GM12801 (cell line): Measurements from ENCODE around the gene APRT.

ENCODE experiments used
- TF ChIP-seq, protein P1 (sequence below): IDR thresholded peaks from one replicate; pipeline ENCODE4 v1.5.1; 2011; ENCODE audit warnings: control low read depth; ENCODE audit not compliant: insufficient read length; ENCODE audit errors: extremely low read depth

APRT gene

DNA sequence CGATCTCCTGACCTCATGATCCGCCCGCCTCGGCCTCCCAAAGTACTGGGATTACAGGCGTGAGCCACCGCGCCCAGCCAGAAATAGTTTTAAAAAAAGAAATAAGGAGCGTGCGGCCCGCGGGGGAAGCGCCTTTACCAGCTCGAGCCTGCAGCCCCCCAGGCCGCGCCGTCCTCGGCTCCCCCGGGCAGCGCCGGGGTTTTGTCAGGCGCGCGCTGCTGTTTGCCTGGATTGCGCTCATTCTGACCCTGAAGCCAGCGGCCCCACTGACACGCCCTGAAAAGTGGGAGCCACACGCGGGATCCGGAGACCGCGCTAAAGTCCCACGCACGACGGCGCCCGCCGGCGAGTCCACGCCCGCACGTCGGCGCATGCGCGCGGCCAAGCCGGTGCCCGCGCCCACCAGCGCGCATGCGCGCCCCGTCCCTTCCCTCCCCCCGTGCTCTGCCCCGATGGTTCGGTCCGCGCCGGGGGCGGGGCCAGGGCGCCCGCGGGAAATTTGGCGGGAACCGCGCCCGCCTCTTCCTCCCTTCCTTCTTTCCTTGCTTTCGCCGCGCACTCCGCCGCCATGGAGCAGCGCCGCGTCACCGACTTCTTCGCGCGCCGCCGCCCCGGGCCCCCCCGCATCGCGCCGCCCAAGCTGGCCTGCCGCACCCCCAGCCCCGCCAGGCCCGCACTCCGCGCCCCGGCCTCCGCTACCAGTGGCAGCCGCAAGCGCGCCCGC, 8.3 kb downstream of the APRT start, which contains the start of gene CDT1:
Gene CDT1 (plus strand): TSS at position 526 of the 724 bp plus-strand sequence. CDS start 43 bp downstream, at position 569.
- TF ChIP-seq, protein P1, sequence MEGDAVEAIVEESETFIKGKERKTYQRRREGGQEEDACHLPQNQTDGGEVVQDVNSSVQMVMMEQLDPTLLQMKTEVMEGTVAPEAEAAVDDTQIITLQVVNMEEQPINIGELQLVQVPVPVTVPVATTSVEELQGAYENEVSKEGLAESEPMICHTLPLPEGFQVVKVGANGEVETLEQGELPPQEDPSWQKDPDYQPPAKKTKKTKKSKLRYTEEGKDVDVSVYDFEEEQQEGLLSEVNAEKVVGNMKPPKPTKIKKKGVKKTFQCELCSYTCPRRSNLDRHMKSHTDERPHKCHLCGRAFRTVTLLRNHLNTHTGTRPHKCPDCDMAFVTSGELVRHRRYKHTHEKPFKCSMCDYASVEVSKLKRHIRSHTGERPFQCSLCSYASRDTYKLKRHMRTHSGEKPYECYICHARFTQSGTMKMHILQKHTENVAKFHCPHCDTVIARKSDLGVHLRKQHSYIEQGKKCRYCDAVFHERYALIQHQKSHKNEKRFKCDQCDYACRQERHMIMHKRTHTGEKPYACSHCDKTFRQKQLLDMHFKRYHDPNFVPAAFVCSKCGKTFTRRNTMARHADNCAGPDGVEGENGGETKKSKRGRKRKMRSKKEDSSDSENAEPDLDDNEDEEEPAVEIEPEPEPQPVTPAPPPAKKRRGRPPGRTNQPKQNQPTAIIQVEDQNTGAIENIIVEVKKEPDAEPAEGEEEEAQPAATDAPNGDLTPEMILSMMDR, result no peak

DNA sequence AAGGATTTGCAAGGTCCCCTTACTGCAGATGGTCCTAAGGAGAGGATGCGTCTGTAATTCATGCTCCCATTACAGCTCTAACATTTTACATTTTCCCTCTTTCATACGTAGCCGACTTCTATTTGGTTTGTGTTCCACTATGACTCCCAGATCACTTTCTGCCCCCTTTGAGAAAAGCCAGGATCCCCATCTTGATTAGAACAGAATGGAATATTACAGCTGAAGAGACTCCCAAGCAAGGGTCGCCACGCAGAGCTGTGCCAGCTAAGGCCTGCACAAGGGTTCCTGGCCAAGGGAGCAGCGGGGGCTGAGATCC, 11.5 kb downstream of the APRT start:
- TF ChIP-seq, protein P1, result no peak

DNA sequence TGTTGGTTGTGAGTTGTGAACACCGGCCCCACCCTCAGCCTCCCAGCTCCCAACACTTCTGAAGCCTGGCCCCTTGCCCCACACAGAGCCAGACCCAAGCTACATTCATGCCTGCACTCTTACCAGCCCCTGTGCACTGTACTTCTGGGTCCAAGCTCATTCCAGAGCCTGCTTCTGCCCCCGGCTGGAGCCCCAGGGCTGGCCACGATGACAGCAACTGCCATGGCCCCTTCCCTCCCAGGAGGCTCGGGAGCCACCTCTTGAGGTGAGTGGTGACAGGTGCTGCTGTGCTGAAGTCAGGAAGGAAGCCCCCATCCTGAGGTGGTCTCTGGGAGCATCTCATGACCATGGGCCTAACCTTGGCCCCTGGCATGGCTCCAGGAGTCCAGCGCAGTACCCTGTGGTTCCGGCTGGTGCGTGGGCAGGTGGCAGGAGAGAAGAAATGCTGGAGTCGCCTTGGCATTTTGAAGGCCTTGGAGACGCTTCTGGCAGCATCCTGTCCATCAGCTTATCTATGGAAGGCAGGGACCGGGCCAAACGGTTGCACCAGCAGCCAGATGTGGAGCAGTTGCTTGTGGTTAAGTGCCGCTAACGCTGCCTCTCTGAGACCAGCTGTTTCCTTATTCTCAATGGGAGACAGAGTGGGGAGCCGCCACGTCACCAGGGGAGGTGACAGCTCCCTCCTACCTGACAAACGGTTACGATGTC, 12.0 kb downstream of the APRT start:
- TF ChIP-seq, protein P1, result no peak

DNA sequence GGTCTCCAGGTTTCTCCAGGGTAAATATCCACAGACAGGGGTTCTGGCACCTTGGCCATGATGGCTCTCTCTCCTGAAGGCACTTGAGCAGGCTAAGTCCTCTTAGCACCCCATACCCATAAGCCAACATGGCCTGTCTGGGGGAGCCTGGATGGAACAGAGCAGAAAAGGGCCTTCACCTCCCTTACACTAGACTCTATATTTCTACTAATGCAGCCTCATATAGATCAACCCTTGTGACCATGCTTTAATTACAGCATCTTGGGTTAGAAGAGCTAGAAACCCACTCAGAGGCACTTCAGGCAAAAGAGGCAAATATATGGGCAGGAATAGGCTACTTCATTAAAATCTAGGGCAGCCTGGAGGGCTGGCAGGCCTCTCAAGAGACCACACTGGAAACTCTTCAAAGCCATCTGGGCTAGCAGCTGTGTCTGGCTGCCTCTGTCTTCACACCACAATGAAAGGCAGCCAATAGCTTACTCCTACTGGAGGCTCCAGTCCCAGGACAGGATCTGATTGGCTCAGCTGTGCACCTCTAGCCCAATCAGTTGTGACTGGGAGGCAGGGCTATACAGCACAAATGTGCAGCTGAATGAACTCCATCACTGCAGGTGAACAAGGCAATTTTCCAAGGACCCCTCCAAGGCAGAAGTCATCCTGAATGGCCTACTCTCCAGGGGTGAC, 12.8 kb downstream of the APRT start:
- TF ChIP-seq, protein P1, result no peak

DNA sequence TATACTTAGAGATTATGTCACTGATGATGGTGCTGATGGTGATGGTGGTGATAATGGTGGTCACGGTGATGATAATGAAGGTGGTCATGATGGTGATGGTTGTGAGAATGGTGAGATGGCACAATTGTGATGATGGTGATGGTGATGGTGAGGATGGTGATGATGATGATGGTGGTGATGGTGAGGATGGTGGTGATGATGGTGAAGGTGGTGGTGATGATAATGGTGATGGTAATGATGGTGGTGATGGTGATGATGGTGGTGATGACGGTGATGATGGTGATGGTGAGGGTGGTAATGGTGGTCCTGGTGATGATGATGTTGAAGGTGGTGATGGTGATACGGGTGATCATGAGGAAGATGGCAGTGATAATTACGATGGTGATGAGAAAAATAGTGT, 13.7 kb downstream of the APRT start:
- TF ChIP-seq, protein P1, result no peak

DNA sequence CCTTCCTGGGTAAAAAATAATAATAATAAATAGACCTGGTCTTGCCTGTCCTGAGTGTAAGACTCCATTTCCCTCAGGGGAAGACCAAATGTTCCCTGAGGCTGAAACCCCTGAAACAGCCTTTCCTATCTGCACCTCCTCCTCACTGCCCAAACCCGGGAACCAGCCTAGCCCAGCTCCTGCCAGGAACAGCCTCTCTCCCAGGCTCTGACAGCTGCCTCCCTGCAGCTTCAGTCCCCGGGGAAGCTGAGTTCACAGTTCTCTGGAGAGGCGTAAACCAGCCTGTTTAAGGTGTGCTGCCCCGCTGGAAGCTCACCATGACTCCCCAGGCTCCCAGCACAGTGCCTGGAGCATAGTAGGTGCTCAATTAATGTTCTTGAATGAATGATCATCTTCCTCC, 15.4 kb downstream of the APRT start:
- TF ChIP-seq, protein P1, result no peak

DNA sequence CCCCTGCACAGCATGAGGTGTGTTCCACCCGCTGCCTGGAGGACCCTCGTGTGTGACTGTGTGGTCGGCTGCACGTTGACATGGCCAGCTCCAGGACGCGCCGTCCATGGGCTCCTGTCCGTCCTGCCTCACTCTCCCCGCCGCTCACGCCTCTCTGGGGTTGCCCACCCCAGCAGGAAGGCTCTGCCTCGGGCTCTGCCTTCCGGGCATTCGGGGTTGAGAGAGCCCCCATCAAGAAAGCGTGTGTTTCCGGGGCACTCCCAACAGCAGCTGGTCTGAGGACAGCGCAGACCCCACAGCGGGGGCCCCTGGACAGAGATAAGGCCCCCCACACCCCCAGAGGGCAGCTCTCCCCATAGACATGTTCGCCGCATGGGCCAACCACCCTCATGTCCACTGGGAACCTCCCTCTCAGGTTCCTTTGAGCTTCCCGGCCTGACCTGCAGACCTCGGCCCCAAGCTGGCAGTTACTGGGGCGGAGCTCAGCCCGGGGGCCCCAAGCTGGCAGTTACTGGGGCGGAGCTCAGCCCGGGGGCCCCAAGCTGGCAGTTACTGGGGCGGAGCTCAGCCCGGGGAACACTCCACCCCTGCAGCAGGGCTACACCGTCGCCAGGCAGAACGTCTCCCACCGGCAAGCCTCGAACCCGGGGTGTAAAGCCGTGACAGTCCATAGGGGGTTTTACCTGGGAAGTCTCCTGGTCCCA, 18.3 kb downstream of the APRT start:
- TF ChIP-seq, protein P1, result no peak
